T47D (cell line): ENCODE measurements around the gene RECK.
"Not testable (repeated sequence)": the region's sequence is repeated elsewhere in the genome, so short reads cannot be mapped to it uniquely, and the experiment has no call there.

Experiments
- DNase-seq, 2 experiments: peaks; one replicate each; pipeline versions ENCODE4 v3.0.0 to v3.0.0-alpha.2; 2011 to 2012; ENCODE audit warnings: low read depth in 1 of 2, low spot score in 1 of 2
- JUND ChIP-seq: IDR thresholded peaks from 2 replicates; pipeline ENCODE4 v1.6.1; 2012; ENCODE audit warnings: low read depth
- in situ Hi-C: cut with HindIII; loops from 2 replicates; pipeline ENCODE4 v1.10.0; 2016; ENCODE audit warnings: low sequenced_read_pairs, low pct_unique_long_range_greater_than_20kb

Gene RECK

DNA sequence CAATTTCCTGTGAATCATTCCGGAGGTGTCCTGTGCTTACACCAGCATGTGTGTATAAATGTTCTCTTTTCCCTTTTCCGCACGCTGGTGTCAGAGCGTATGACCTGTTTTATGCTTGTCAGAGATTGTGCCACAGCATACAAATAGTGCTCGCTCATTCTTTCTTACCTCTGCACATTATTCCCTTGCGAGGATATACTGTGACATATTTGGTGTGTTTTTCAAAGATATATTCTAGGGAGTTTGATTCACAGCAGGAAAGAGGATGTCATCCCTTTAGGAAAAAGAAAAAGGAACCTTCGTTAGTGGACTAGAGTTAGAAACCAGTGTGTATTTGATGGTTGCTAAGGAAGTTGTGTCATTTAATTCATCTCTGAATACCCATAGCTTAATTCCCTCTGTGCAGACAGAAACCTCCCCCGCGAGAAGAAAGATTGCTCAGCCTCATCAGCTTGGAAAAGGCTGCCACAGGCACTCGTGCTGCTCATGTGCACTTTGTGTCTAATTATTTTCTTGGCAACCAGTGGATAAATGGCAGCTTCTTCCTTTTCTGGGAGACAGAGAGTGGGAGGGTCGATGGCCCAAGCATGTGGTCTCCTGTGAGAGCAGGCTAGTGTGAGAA lies 117.7 kb downstream of the RECK start:
- TF ChIP-seq JUND: no peak
- DNase-seq: no peak
- in situ Hi-C loops: no loop called here

DNA sequence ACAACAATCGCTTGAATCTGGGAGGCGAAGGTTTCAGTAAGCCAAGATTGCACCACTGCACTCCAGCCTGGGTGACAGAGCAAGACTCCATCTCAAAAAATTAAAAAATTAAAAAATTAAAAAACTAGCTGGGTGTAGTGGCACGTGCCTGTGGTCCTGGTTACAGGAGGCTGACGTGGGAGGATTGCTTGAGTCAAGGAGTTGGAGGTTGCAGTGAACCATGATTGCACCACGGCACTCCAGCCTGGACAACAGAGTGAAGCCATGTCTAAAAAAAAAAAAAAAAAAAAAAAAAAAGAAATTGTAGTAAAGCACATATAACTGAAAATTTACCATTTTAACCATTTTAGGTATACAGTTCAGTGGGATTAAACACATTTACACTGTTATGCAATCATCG lies 119.4 kb downstream of the RECK start:
- DNase-seq: no peak
- in situ Hi-C loops: no loop called here
- no peak for TF ChIP-seq JUND

DNA sequence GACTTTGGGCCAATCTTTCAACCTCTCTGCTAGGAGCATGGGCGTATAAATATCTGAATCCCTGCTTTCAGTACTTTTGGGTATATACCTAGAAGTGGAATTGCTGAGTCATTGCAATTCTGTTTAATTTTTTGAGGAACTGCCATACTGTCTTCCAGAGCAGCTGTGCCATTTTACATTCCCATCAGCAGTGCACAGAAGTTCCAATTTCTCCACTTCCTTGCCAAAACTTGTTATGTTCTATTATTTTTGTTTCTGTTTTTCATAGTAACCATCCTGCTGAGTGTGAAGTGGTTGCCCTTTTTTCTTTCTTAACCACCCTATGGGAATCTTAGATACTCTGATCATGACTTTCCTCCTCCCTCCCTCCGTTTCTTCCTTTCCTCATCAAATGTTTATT lies 121.4 kb downstream of the RECK start:
- no peak for DNase-seq
- in situ Hi-C loops: no loop called here
- no peak for TF ChIP-seq JUND

DNA sequence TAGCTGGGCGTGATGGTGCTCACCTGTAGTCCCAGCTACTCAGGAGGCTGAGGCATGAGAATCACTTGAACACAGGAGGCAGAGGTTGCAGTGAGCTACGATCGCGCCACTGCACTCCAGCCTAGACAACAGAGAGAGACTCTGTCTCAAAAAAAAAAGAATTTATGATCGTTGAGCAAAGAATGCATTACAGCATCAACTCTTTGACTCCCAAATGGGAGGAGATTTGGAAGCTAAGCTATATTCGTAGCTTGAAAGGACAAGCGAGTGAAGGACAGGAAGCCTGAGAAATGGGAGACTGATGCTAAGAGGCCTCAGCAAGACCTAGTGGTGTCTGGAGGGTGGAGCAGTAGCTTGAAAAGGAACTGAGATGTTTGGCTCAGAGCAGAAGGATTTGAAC lies 122.2 kb downstream of the RECK start:
- in situ Hi-C loops: no loop called here
- no peak for TF ChIP-seq JUND
- DNase-seq: no peak

DNA sequence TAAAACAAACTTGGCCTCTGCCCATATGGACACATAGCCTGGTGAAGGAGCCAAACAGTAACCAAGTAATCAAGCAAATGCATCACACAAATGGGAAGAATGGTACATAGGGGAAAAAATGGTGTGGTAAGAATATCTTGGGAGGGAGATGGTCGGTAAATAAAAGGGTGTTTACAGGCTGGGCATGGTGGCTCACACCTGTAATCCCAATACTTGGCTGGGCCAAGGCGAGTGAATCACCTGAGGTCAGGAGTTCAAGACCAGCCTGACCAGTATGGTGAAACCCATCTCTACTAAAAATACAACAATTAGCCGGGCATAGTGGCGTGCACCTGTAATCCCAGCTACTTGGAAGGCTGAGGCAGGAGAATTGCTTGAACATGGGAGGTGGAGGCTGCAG lies 122.8 kb downstream of the RECK start:
- DNase-seq: peak in 1 of 2 experiments; percentile 14
- in situ Hi-C loops: not testable (repeated sequence)

DNA sequence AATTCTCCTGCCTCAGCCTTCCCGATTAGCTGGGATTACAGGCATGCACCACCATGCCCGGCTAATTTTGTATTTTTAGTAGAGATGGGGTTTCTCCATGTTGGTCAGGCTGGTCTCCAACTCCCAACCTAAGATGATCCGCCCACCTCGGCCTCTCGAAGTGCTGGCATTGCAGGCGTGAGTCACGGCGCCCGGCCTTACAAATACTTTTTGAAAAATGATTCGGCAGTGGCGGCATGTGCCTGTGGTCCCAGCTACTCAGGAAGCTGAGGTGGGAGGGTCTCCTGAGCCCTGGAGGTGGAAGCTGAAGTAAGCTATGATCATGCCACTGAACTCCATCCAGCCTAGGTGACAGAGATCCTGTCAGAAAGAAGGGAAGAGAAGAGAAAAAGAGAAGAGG lies 123.4 kb downstream of the RECK start:
- in situ Hi-C loops, DNase-seq: not testable (repeated sequence)

DNA sequence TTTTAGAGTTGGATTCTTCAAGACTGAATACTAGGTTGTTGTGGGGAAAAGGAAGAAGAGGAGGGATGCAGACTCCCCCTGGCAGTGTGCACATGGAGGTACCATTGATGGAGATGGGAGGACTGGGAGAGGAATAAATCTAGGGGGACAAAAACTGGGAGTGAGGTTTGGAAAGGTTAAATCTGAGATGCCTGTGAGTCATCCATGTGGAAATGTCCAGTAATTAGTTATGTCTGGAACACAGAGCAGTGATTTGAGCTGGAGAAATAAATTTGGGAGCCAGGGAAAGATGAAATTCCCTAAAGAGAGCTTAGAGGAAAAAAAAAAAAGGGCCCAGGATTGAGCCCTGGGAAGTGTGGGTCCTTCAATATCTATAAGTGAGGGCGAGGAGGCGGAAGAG lies 124.5 kb downstream of the RECK start:
- no peak for DNase-seq
- TF ChIP-seq JUND: no peak
- in situ Hi-C loops: no loop called here

DNA sequence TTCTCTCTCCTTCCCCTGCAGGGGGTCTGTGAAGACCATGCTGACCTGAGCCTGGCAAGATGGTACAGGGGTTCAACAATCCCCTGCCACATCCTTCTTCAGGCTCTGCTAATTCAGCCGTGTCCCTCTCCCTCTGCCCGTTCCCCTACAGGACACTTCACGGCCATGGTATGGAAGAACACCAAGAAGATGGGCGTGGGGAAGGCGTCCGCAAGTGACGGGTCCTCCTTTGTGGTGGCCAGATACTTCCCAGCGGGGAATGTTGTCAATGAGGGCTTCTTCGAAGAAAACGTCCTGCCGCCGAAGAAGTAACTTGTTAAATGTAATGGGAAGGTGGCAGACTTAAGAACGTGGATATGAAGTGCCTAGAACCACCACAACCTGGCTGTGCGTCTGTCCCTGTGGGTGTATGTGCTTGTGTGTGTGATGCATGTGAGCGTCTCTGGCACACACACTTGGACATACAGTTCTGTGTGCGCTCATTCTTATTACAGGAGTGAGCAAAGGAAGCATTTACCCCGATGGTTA lies 125.6 kb downstream of the RECK start:
- in situ Hi-C loops: no loop called here
- DNase-seq: no peak
- no peak for TF ChIP-seq JUND

DNA sequence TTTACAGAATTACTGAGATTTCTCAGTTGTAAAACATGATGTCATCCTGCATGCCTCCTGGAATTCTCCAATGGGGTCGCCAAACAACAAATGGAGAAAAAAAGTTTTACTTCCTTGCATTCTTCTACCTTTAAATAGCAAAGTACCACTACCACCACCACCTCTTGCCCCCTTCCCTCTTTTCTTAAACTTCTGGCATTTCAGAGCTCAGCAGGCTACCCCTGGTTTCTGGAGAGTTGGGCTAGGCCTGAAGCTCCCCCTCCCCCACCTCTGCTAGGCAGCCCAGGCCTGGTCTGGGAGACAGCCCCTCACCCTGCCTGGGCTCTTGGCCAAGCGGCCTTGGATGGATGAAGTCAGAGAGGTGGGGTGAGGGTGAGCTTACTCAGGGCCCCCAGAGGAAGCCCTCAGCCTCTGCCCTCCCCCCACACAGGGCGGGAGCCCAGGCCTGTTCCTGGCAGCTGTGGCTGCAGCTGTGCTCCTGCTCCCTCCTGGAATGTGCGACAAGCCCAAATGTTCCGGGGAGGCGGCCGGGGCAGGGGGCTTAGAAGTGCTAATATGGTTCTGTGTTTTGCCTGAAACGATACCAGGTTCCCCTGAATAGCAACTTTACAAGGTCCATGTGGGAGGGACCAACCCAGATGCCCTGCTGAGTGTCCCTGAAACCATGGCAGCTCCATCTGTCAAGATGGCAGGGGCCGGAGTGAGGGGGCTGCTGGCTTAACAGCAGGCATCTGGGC lies 126.5 kb downstream of the RECK start:
- DNase-seq: no peak
- in situ Hi-C loops: no loop called here
- TF ChIP-seq JUND: no peak

DNA sequence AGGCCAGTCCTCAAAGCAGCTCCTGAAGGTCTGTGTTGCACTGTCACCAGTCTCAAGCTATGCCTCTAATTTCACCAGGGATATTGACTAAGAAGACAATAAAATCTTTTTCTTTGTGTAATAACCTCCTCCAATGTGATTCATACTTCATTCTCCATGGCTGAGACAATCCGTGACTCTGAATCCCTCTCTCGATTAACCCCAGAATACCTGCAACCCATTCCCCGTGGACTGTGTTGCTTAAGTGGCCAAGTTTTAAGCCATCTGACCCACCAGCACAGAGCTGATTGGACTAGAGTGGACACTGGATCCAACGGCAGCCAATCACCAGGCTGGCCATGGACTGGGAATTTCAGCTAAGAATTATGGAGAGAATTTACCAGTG lies 127.1 kb downstream of the RECK start:
- no peak for TF ChIP-seq JUND
- in situ Hi-C loops: no loop called here
- DNase-seq: no peak

DNA sequence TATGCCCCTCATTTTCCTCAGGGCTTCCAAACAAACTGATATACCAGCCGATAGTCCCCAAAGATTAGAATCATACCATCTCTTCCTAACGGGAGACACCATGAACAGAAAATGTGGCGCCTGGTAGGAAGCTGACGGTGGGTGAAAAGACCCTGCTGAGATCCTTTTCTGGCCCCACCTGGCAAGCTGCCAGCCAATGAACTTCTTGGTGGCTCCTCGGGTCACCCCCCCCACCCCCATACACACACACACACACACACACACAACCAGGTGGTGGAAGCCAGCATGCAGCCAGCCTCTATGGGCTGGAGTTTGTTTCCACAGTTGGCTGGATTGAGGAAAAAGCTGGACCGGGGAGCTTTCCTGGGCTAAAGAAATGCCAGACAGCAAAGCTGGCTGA lies 127.7 kb downstream of the RECK start:
- in situ Hi-C loops: no loop called here
- no peak for DNase-seq
- TF ChIP-seq JUND: no peak

DNA sequence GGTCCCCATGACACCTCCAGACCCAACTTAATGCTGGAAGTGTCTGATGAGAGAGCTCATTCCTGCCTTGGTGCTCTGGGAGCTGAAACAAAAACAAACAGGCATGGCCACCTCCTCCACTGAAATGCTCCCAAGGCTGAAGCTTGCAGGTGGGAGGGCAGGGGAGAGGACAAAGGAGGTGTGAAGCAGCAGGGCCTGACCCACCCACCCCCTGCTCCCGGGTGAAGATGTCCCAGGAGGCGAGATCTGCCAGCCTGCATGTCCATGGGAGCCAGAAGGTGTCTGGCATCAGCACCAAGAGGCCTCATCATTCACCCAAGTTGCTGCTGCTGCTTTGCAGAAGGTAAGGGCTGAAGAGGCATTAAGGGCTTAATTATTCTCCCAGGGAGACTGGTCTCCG lies 128.3 kb downstream of the RECK start:
- no peak for TF ChIP-seq JUND
- in situ Hi-C loops: no loop called here
- DNase-seq: no peak

DNA sequence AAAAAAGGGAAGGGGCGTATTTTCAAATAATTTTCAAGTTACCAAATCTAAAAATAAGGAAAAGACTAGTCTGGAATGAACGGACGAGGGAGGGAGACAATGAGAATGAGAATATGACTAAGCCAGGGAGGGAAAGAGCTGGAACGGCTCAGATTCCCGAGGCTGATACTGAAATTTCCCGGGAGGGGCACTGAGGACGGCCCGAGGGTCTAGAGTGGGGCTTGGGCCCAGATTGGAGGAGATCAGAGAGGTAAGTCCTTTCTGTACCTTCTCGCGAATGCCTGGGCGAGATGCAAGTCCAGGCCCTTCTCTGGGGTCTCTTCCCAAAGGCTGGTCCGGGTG lies 129.1 kb downstream of the RECK start:
- in situ Hi-C loops: no loop called here
- no peak for DNase-seq
- no peak for TF ChIP-seq JUND
